B cell (primary cell): Measurements from ENCODE around the gene EFNB3. TPM values are rescaled to one million over a fixed set of nuclear protein-coding genes. Genes with fewer than 3 reads are reported as not detected.

Source experiments
- ATAC-seq: fragments of 200-7000 bp; cut with Tn5 transposase; one replicate; pipeline ENCODE4 v1.10.0; 2021; ENCODE audit warnings: low read depth, mild to moderate bottlenecking, moderate number of reproducible peaks, moderate library complexity
- CTCF ChIA-PET: fragments of 350-600 bp; sonication (Branson Sonifier 250); formaldehyde crosslinking; loops from one replicate; lab custom pipeline; 2021; ENCODE audit warnings: antibody characterized with exemption, inconsistent platforms; lab: Charles Lee
- POLR2A ChIA-PET: fragments of 350-600 bp; sonication (Branson Sonifier 250); formaldehyde crosslinking; loops from one replicate; lab custom pipeline; 2021; ENCODE audit warnings: antibody characterized with exemption; lab: Charles Lee
- DNase-seq: peaks from one replicate; pipeline ENCODE4 v3.0.0; 2013
- H2AFZ ChIP-seq: 2 replicates; pipeline ENCODE4 v1.6.1; 2012; ENCODE audit warnings: mild to moderate bottlenecking, low read depth, low read length; ENCODE audit not compliant: insufficient read depth, poor library complexity, severe bottlenecking
- H3K27ac ChIP-seq, 2 donors: 1 replicate in 1 of 2; 2 replicates in 1 of 2; pipeline ENCODE4 v1.5.1; 2012 to 2013; ENCODE audit warnings: low read length in 2 of 2, mild to moderate bottlenecking in 2 of 2, moderate library complexity in 1 of 2
- H3K27me3 ChIP-seq, 4 experiments: fragments of 200-600 bp in 1 of 4; sonication (generic) in 1 of 4; replicated peaks in 1 of 4; 1 replicate in 2 of 4; 2 replicates in 2 of 4; pipeline versions ENCODE4 v1.6.1 to v1.7.0; 2013 to 2016; ENCODE audit warnings: low read length in 3 of 4, mild to moderate bottlenecking in 2 of 4, mixed read lengths in 1 of 4, moderate library complexity in 1 of 4; ENCODE audit not compliant: insufficient read depth in 4 of 4, control insufficient read depth in 3 of 4; ENCODE audit errors: control extremely low read depth in 1 of 4
- H3K36me3 ChIP-seq, 2 experiments: replicated peaks in 1 of 2; 1 replicate in 1 of 2; 2 replicates in 1 of 2; pipeline versions ENCODE4 v1.6.1 to v1.7.1; 2013; ENCODE audit warnings: low read length in 1 of 2; ENCODE audit not compliant: insufficient read depth in 2 of 2, control insufficient read depth in 1 of 2; ENCODE audit errors: control extremely low read depth in 1 of 2, extremely low read depth in 1 of 2
- H3K4me1 ChIP-seq, 2 donors: fragments of 200-600 bp in 1 of 2; sonication (generic) in 1 of 2; 1 replicate in 1 of 2; 2 replicates in 1 of 2; pipeline versions ENCODE4 v1.5.1 to v1.6.1; 2013 to 2017; ENCODE audit warnings: low read length in 2 of 2; ENCODE audit not compliant: control insufficient read depth in 2 of 2, insufficient read depth in 2 of 2
- H3K4me2 ChIP-seq: replicated peaks from 2 replicates; pipeline ENCODE3; 2012; ENCODE audit warnings: mild to moderate bottlenecking, low read depth, low read length; ENCODE audit not compliant: poor library complexity, severe bottlenecking
- H3K4me3 ChIP-seq, 5 experiments: fragments of 200-600 bp in 1 of 5; sonication (generic) in 1 of 5; 1 replicate in 3 of 5; 2 replicates in 2 of 5; pipeline versions ENCODE4 v1.5.1 to v1.7.0; 2011 to 2016; ENCODE audit warnings: low read length in 4 of 5, mild to moderate bottlenecking in 4 of 5, low read depth in 2 of 5, control low read depth in 1 of 5, moderate library complexity in 1 of 5; ENCODE audit not compliant: insufficient read depth in 1 of 5; ENCODE audit errors: control extremely low read depth in 1 of 5, extremely low read depth in 1 of 5
- H3K79me2 ChIP-seq: fragments of 200-600 bp; sonication (generic); one replicate; pipeline ENCODE4 v1.6.0; 2016; ENCODE audit warnings: low read length; ENCODE audit not compliant: control insufficient read depth, insufficient read depth
- H3K9ac ChIP-seq: fragments of 200-600 bp; sonication (generic); 2 replicates; pipeline ENCODE4 v1.6.1; 2017; ENCODE audit warnings: mild to moderate bottlenecking, low read length, moderate library complexity
- H3K9me3 ChIP-seq, 3 donors: one replicate each; pipeline versions ENCODE4 v1.6.1 to v1.7.1; 2013; ENCODE audit warnings: low read length in 2 of 3; ENCODE audit not compliant: control insufficient read depth in 2 of 3, insufficient read depth in 1 of 3; ENCODE audit errors: control extremely low read depth in 1 of 3
- H4K20me1 ChIP-seq: 2 replicates; pipeline ENCODE4 v1.6.0; 2012; ENCODE audit warnings: mild to moderate bottlenecking, low read length; ENCODE audit not compliant: insufficient read depth, control insufficient read depth, poor library complexity, severe bottlenecking
- H3K27ac Mint-ChIP-seq: one replicate; pipeline ENCODE4 v1.8.0; 2021; ENCODE audit warnings: mixed read lengths
- H3K27me3 Mint-ChIP-seq: one replicate; pipeline ENCODE4 v1.8.0; 2021; ENCODE audit warnings: mixed read lengths
- H3K4me1 Mint-ChIP-seq: one replicate; pipeline ENCODE4 v1.8.0; 2021; ENCODE audit warnings: mixed read lengths
- H3K4me3 Mint-ChIP-seq: one replicate; pipeline ENCODE4 v1.8.0; 2021; ENCODE audit warnings: mixed read lengths
- H3K9me3 Mint-ChIP-seq: one replicate; pipeline ENCODE4 v1.8.0; 2022; ENCODE audit warnings: mixed read lengths; ENCODE audit not compliant: insufficient read depth
- EZH2 ChIP-seq: IDR thresholded peaks from 2 replicates; pipeline ENCODE4 v1.6.1; 2012; ENCODE audit warnings: borderline replicate concordance, low read depth, mild to moderate bottlenecking, moderate library complexity, low read length; ENCODE audit not compliant: insufficient read depth, poor library complexity, severe bottlenecking
- WGBS: methylation state at CpG from one replicate; pipeline ENCODE4 v1.1.5; 2013; ENCODE audit warnings: missing lambda C conversion rate; ENCODE audit not compliant: insufficient coverage; 5-methylcytosine and 5-hydroxymethylcytosine counted together
- intact Hi-C: fragments of 100-400 bp; cut with micrococcal nuclease; formaldehyde crosslinking; loops from one replicate; pipeline ENCODE4 v1.10.0; 2022
- polyA plus RNA-seq: library from polyadenylated mRNA; depleted of rRNA; stranded (reverse); fragments of >200 nt; gene quantifications from 2 replicates; pipeline ENCODE4 v1.2.3, GENCODE V29; 2012
- total RNA-seq, 2 donors: library from RNA; stranded (reverse); fragments of 120-200 nt in 1 of 2; gene quantifications; 1 replicate in 1 of 2; 2 replicates in 1 of 2; pipeline versions ENCODE4 v1.2.3 to v1.2.4, GENCODE V29; 2013 to 2022
- TF ChIP-seq, protein P1 (sequence below): fragments of 200-600 bp; IDR thresholded peaks from one replicate; pipeline ENCODE4 v1.8.0; 2022; ENCODE audit warnings: antibody characterized with exemption, mild to moderate bottlenecking

Gene EFNB3
- total and polyA plus RNA-seq, 2 donors (not counting 1 experiment from before 2014, with no cell fraction given) = not detected

DNA sequence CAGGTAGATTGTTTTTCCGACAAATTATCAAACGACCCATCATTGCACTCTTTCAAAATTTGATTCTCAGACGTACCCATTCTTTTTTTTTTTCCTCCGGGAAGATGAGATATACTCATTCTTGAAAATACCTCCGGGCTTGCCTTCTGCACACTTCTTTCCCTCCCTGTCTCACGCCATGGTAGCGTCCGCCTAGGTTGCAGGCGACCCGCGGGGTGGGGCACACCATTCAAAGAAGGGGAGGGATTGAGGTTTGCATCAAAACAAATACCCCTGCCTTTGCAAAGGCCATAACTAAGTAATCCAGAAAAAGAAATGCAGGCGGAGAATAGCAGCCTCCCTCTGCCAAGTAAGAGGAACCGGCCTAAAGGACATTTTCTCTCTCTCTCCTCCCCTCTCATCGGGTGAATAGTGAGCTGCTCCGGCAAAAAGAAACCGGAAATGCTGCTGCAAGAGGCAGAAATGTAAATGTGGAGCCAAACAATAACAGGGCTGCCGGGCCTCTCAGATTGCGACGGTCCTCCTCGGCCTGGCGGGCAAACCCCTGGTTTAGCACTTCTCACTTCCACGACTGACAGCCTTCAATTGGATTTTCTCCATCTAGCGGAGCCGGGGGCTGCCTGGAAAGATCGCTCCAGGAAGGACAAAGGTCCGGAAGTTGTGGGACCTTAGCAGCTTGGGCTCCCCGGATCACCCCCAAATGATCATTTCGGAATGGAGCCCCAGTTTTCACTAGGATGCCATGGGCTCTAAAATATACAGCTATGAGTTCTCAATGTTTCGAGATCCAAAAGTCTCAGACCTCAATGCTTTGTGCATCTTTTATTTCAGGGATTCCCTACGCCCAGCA, 18.6 kb upstream of the EFNB3 start:
- DNase-seq (peak; percentile 97), ATAC-seq (peak; percentile 55)
- Histone ChIP-seq H3K4me2 (peak overlapping the region; percentile 84), H3K36me3 (peaks cover 0 to 8% of the 10 kb centered on the region in 2 experiments), H2AFZ (peak overlapping the region; percentile 75), H3K4me1 (peaks cover 22 to 32% of the 10 kb centered on the region in 2 donors), H3K9ac (peak overlapping the region; percentile 97), H3K4me3 (peak overlapping the region; percentile 68 to 100 (median 100)), H4K20me1 (no peaks in the 10 kb centered on the region), H3K9me3 (no peaks in the 10 kb centered on the region), H3K27me3 (no peaks in the 10 kb centered on the region), H3K79me2 (peaks cover 65% of the 10 kb centered on the region), H3K27ac (peak overlapping the region; percentile 94 to 99)
- TF ChIP-seq, protein P1, sequence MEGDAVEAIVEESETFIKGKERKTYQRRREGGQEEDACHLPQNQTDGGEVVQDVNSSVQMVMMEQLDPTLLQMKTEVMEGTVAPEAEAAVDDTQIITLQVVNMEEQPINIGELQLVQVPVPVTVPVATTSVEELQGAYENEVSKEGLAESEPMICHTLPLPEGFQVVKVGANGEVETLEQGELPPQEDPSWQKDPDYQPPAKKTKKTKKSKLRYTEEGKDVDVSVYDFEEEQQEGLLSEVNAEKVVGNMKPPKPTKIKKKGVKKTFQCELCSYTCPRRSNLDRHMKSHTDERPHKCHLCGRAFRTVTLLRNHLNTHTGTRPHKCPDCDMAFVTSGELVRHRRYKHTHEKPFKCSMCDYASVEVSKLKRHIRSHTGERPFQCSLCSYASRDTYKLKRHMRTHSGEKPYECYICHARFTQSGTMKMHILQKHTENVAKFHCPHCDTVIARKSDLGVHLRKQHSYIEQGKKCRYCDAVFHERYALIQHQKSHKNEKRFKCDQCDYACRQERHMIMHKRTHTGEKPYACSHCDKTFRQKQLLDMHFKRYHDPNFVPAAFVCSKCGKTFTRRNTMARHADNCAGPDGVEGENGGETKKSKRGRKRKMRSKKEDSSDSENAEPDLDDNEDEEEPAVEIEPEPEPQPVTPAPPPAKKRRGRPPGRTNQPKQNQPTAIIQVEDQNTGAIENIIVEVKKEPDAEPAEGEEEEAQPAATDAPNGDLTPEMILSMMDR = no peak
- TF ChIP-seq EZH2 = no peak
- intact Hi-C loops = loop anchor here (1.0 to 5.0 kb wide), 15 partner anchors 36 to 1034 kb away; partner anchors contain the start of genes ATP1B2, C17orf100, CTC1 and CTDNEP1
- CTCF ChIA-PET = interaction anchor here (0.6 to 5.2 kb wide), 25 partner anchors 11 to 1167 kb away, joined by 3 to 35 read pairs (median 5); partner anchors contain the start of genes ATP1B2, CD68, CTC1 and FXR2
- Mint-ChIP-seq H3K27me3 (no peaks in the 10 kb centered on the region), H3K4me3 (peak overlapping the region; percentile 98), H3K4me1 (peaks cover 37% of the 10 kb centered on the region), H3K27ac (peak overlapping the region; percentile 100), H3K9me3 (no peaks in the 10 kb centered on the region)
- WGBS = under 1% methylated on average over 21 of the region's 30 CpGs
- POLR2A ChIA-PET = interaction anchor here (0.5 to 3.6 kb wide), 33 partner anchors 11 to 663 kb away, joined by 3 to 35 read pairs (median 5); partner anchors contain the start of genes ATP1B2, CTC1, FXR2 and KDM6B
